ENCODE data around the gene RGS9.
"Not testable (repeated sequence)": the region's sequence is repeated elsewhere in the genome, so short reads cannot be mapped to it uniquely, and the experiment has no call there.

RGS9 gene

GRCh38 chr17:65156185-65156834, 19.1 kb downstream of the RGS9 start:
- no peak for DNase-seq (ENCODE audit: low read depth in 2 of 2)

- no peak for DNase-seq (ENCODE audit: low read depth in 2 of 2)
These were observed 19.8 kb downstream of the RGS9 start for GRCh38 chr17:65156835-65157565.

- no peak for DNase-seq (ENCODE audit: low read depth in 2 of 2)
These were observed 20.9 kb downstream of the RGS9 start for GRCh38 chr17:65158041-65158440.

GRCh38 chr17:65158622-65159021, 21.5 kb downstream of the RGS9 start:
- no peak for DNase-seq (ENCODE audit: low read depth in 2 of 2)

- no peak for DNase-seq (ENCODE audit: low read depth in 2 of 2)
These were observed 23.3 kb downstream of the RGS9 start for GRCh38 chr17:65160516-65160915.

DNA sequence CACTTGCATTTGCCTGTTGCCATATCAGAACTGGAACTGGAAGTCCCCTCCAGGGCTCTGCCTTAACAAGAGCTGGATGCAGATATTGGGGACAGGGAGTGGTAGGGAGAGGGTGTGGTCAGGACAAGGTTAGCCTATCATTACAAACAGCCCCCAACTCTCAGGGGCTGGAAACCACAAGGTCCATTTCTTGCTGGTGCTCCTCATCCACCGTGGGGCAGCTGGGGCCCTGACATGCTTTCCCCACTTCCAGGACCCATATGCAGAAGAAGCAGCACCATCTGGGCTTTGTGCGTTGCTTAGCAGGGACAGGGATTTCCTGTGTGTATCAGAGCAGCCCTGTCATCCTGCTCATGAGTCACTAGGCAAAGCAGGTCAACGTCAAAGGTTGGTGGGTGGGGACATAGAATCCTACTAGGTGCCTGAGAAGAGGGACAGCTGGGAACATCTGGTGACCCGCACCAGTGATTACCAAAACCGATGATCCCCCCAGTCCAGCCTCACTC, 26.9 kb downstream of the RGS9 start:
- DNase-seq (ENCODE audit: low read depth in 2 of 2) = peak in 1 of 2 experiments; percentile 28

GRCh38 chr17:65166787-65167186, 29.6 kb downstream of the RGS9 start:
- DNase-seq (ENCODE audit: low read depth in 2 of 2) = no peak

DNA sequence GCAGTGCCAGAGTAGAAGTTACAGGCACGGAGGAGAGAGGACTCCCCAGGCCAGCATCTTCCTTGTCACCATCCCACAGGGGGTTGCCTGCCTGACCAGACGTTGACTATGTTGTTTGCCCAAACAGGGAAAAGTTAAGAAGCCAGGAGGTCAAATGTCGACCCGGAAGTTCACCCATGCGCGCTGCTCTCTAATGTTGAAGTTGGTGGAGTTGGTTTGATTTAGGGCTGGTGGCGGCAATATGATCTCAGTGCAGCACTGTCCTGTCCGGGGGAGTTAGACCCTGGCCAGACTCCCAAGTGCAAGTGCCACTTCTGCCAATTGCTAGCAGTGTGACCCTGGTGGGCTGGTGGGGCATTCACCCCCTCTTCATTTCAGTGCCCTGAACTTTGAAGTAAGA, 30.4 kb downstream of the RGS9 start:
- DNase-seq (ENCODE audit: low read depth in 2 of 2) = no peak

- DNase-seq (ENCODE audit: low read depth in 2 of 2) = no peak
These were observed 32.5 kb downstream of the RGS9 start for GRCh38 chr17:65169691-65170090.

- DNase-seq (ENCODE audit: low read depth in 2 of 2) = no peak
These were observed 33.7 kb downstream of the RGS9 start for GRCh38 chr17:65170839-65171238.

DNA sequence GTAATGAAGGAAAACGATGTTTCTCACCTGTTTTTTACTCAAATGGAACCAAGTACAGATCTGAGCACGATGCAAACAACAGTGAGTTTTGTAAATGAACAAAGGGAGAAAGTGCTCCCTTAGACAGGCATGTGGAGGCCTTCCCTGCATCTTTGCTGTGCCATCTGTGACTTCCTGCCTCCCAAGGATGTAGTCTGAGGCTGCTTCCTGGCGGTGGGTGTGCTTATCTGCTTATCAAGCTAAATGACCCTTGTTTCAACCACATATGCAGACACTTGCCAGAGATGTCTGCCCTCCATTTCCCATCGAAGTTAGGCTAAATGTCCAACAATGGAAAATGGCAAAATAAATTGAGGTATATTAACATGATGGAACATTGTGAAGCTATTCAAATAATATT, 34.6 kb downstream of the RGS9 start:
- DNase-seq (ENCODE audit: low read depth in 2 of 2) = no peak

GRCh38 chr17:65172496-65173136, 35.4 kb downstream of the RGS9 start:
- DNase-seq (ENCODE audit: low read depth in 2 of 2) = no peak

DNA sequence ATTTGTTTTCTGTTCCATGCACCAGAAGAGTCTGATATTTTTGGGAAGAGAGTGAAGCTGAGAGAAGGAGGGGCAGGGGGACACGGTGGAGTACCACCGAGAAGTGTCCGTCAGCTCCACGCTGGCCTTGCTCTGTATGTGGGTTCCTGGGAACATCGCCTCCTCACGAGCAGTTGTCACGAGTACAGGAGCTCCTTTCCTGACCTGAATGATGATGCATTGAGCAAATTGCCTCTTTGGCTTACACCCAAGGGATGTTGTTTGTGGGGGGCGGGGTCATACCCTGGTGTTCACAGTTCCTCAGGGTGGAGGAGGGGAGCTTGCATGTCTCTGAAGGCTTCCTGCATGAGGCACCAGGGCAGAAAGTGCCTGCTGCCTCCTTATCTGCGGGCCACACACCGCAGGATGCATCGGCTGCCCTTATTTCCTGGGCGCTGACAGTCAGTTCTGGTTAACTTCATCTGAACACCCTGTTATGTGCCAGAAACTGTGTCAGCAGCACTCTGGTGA, 36.2 kb downstream of the RGS9 start:
- peak; percentile 17 to 39 for DNase-seq (ENCODE audit: low read depth in 2 of 2)

- DNase-seq (ENCODE audit: low read depth in 2 of 2) = no peak
These were observed 37.0 kb downstream of the RGS9 start for GRCh38 chr17:65173976-65174683.

- no peak for DNase-seq (ENCODE audit: low read depth in 2 of 2)
These were observed 37.8 kb downstream of the RGS9 start for GRCh38 chr17:65174974-65175373.

GRCh38 chr17:65175952-65176351, 38.8 kb downstream of the RGS9 start:
- DNase-seq (ENCODE audit: low read depth in 2 of 2) = no peak

- no peak for DNase-seq (ENCODE audit: low read depth in 2 of 2)
These were observed 39.7 kb downstream of the RGS9 start for GRCh38 chr17:65176646-65177409.

- DNase-seq (ENCODE audit: low read depth in 2 of 2) = no peak
These were observed 40.7 kb downstream of the RGS9 start for GRCh38 chr17:65177901-65178300.

GRCh38 chr17:65180276-65180675, 43.1 kb downstream of the RGS9 start:
- not testable (repeated sequence) for DNase-seq (ENCODE audit: low read depth in 2 of 2)

DNA sequence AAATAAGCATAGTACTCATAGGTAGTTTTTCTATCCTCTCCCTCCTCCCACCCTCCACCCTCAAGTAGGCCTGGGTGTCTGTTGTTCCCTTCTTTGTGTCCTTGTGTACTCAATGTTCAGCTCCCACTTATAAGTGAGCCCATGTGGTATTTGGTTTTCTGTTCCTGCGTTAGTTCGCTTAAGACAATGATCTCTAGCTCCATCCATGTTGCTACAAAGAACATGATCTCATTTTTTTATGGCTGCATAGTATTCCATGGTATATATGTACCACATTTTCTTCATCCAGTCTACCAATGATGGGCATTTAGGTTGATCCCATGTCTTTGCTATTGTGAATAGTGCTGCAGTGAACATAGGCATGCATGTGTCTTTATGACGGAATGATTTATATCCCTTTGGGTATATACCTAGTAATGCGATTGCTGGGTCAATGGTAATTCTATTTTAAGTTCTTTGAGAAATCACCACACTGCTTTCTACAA, 43.6 kb downstream of the RGS9 start:
- DNase-seq (ENCODE audit: low read depth in 2 of 2) = not testable (repeated sequence)
